Stimulated activated CD4-positive, alpha-beta T cell treated with anti-CD3 and anti-CD28 coated beads, Interleukin-2, amount 100 ng/mL, for 48 hours (primary cell): ENCODE measurements around the gene ATP6V1G2.
"Not testable (repeated sequence)": the region's sequence is repeated elsewhere in the genome, so short reads cannot be mapped to it uniquely, and the experiment has no call there.

Experiments used
- DNase-seq, 2 donors: peaks; one replicate each; pipeline ENCODE4 v3.0.0-alpha.2; 2020

Gene ATP6V1G2

GRCh38 chr6:31575335-31575901 lies 29.0 kb upstream of the ATP6V1G2 start, which contains the start of gene TNF:
Gene TNF, plus strand, starts transcription at chr6:31575565. Its CDS starts 177 bp downstream, at chr6:31575742.
- DNase-seq = peak; percentile 79 to 80

GRCh38 chr6:31574106-31575061 lies 28.0 kb upstream of the ATP6V1G2 start:
- DNase-seq = no peak

- DNase-seq = no peak
These were observed 27.1 kb upstream of the ATP6V1G2 start for GRCh38 chr6:31573239-31574105.

- peak in 1 of 2 donors; percentile 75 for DNase-seq
These were observed 25.9 kb upstream of the ATP6V1G2 start, which contains the start of gene LTA for GRCh38 chr6:31572041-31572911. Gene LTA, plus strand, starts transcription at chr6:31572289. Its CDS starts 454 bp downstream, at chr6:31572743.

GRCh38 chr6:31569861-31570536 lies 23.6 kb upstream of the ATP6V1G2 start:
- DNase-seq = no peak

GRCh38 chr6:31568537-31568961 lies 22.1 kb upstream of the ATP6V1G2 start:
- DNase-seq = no peak

- no peak for DNase-seq
These were observed 21.3 kb upstream of the ATP6V1G2 start for GRCh38 chr6:31567531-31568370.

- no peak for DNase-seq
These were observed 14.3 kb upstream of the ATP6V1G2 start for GRCh38 chr6:31560697-31561058.

GRCh38 chr6:31559958-31560696 lies 13.7 kb upstream of the ATP6V1G2 start:
- no peak for DNase-seq

GRCh38 chr6:31559606-31559957 lies 13.2 kb upstream of the ATP6V1G2 start:
- DNase-seq = no peak

- peak in 1 of 2 donors; percentile 57 for DNase-seq
These were observed 12.5 kb upstream of the ATP6V1G2 start for GRCh38 chr6:31558631-31559500.

GRCh38 chr6:31558318-31558625 lies 11.9 kb upstream of the ATP6V1G2 start:
- DNase-seq = no peak

- no peak for DNase-seq
These were observed 11.3 kb upstream of the ATP6V1G2 start for GRCh38 chr6:31557443-31558317.

GRCh38 chr6:31556307-31556706 lies 9.9 kb upstream of the ATP6V1G2 start:
- no peak for DNase-seq

GRCh38 chr6:31551371-31551770 lies 5.0 kb upstream of the ATP6V1G2 start:
- DNase-seq = not testable (repeated sequence)

GRCh38 chr6:31548544-31548873 lies 2.1 kb upstream of the ATP6V1G2 start:
- no peak for DNase-seq

GRCh38 chr6:31547727-31548543 lies 1.5 kb upstream of the ATP6V1G2 start:
- DNase-seq = no peak
